Peyer's patch (tissue), 4 donors: ENCODE measurements around the gene SERINC3. TPM values are rescaled to one million over a fixed set of nuclear protein-coding genes. Genes with fewer than 3 reads are reported as not detected.

Source experiments
- DNase-seq, 3 donors: peaks; one replicate each; pipeline ENCODE4 v3.0.0-alpha.2; 2017 to 2019
- H3K27ac ChIP-seq, 4 donors: fragments of 200-600 bp; sonication (generic); one replicate each; pipeline ENCODE4 v1.5.1; 2016 to 2019
- H3K27me3 ChIP-seq, 2 donors: fragments of 200-600 bp; sonication (generic); one replicate each; pipeline ENCODE4 v1.5.1; 2019
- H3K36me3 ChIP-seq, 3 donors: fragments of 200-600 bp; sonication (generic); one replicate each; pipeline ENCODE4 v1.5.1; 2016 to 2019
- H3K4me1 ChIP-seq, 4 donors: fragments of 200-600 bp; sonication (generic); one replicate each; pipeline ENCODE4 v1.5.1; 2016 to 2019
- H3K4me3 ChIP-seq, 4 donors: fragments of 200-600 bp; sonication (generic); 1 replicate in 3 of 4; 2 replicates in 1 of 4; pipeline ENCODE4 v1.5.1; 2016 to 2019; ENCODE audit warnings: mild to moderate bottlenecking in 1 of 4
- H3K9me3 ChIP-seq, 4 donors: fragments of 200-600 bp; sonication (generic); one replicate each; pipeline ENCODE4 v1.5.1; 2016 to 2019; ENCODE audit warnings: mild to moderate bottlenecking in 1 of 4
- POLR2A ChIP-seq, 2 donors: fragments of 450-650 bp; IDR thresholded peaks; one replicate each; pipeline ENCODE4 v1.5.1; 2017; ENCODE audit warnings: antibody characterized with exemption in 2 of 2, mild to moderate bottlenecking in 2 of 2, moderate library complexity in 2 of 2
- total RNA-seq, 4 donors: library from RNA; depleted of rRNA; stranded (reverse); fragments of >200 nt; gene quantifications; one replicate each; pipeline ENCODE4 v1.1.0, GENCODE V29; 2016
- TF ChIP-seq, protein P1 (sequence below), 6 experiments: fragments of 450-650 bp in 4 of 6; fragments of 200-600 bp in 2 of 6; sonication (generic) in 1 of 6; IDR thresholded peaks; one replicate each; pipeline ENCODE4 v1.5.1; 2017 to 2019; ENCODE audit warnings: antibody characterized with exemption in 6 of 6, mild to moderate bottlenecking in 3 of 6, moderate library complexity in 1 of 6

The SERINC3 gene
- total RNA-seq, 4 donors from 2014 or later = 24.8 to 70.0 (median 54.2) TPM

DNA sequence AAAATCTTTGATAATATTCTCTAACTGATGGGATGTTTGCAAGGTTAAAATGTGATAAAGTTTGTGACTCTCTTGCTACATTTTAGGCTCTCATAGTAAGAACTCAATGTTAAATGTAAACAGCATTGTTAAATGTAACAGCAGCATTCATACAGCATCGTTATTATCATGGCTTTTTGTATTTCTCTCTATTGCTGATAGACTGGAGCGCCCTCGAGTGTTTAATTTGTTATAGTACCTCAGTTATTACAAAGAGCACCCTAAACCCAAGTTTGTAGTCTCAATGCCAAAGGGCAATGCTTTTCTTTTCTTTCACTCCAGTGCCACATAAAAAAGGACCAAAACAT lies 61.1 kb downstream of the SERINC3 start:
- no peaks in the 10 kb centered on the region for H3K9me3 ChIP-seq
- peak overlapping the region in 2 of 4 donors; percentile 62 to 78 for H3K27ac ChIP-seq
- peaks cover 0 to 28% (median 0%) of the 10 kb centered on the region in 4 donors for H3K4me1 ChIP-seq
- DNase-seq = no peak
- TF ChIP-seq, protein P1, sequence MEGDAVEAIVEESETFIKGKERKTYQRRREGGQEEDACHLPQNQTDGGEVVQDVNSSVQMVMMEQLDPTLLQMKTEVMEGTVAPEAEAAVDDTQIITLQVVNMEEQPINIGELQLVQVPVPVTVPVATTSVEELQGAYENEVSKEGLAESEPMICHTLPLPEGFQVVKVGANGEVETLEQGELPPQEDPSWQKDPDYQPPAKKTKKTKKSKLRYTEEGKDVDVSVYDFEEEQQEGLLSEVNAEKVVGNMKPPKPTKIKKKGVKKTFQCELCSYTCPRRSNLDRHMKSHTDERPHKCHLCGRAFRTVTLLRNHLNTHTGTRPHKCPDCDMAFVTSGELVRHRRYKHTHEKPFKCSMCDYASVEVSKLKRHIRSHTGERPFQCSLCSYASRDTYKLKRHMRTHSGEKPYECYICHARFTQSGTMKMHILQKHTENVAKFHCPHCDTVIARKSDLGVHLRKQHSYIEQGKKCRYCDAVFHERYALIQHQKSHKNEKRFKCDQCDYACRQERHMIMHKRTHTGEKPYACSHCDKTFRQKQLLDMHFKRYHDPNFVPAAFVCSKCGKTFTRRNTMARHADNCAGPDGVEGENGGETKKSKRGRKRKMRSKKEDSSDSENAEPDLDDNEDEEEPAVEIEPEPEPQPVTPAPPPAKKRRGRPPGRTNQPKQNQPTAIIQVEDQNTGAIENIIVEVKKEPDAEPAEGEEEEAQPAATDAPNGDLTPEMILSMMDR (IDR thresholded peaks at IDR 0.05) = peak in 4 of 6 experiments; percentile 33 to 92 (median 81)
- peak in 1 of 2 donors; percentile 4 for TF ChIP-seq POLR2A (IDR thresholded peaks at IDR 0.05)
- no peaks in the 10 kb centered on the region for H3K27me3 ChIP-seq
- no peak overlapping the region for H3K4me3 ChIP-seq
- H3K36me3 ChIP-seq = no peaks in the 10 kb centered on the region

DNA sequence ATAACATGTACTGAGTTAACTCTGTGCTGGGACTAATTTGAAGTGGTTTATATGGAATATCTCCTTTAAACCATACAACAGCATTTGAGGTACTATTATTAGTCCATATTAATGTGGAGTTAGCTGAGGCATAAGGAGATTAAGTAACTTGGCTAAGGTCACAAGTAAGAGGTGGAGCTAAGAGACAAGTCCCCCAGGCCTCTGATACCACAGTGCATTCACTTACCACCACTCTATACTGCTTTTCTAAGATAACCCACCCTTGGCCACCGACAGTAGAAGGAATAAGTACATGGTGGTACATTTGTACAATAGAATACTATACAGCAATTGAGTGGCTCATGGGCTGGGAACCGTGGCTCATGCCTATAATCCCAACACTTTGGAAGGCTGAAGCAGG lies 62.6 kb downstream of the SERINC3 start:
- Histone ChIP-seq H3K36me3 (no peaks in the 10 kb centered on the region), H3K27me3 (no peaks in the 10 kb centered on the region), H3K27ac (peak overlapping the region in 2 of 4 donors; percentile 53 to 76), H3K4me3 (no peak overlapping the region), H3K4me1 (peaks cover 0 to 28% (median 0%) of the 10 kb centered on the region in 4 donors), H3K9me3 (no peaks in the 10 kb centered on the region)
- no peak for DNase-seq
- TF ChIP-seq, protein P1 (IDR thresholded peaks at IDR 0.05) = no peak
- no peak for TF ChIP-seq POLR2A (IDR thresholded peaks at IDR 0.05)

DNA sequence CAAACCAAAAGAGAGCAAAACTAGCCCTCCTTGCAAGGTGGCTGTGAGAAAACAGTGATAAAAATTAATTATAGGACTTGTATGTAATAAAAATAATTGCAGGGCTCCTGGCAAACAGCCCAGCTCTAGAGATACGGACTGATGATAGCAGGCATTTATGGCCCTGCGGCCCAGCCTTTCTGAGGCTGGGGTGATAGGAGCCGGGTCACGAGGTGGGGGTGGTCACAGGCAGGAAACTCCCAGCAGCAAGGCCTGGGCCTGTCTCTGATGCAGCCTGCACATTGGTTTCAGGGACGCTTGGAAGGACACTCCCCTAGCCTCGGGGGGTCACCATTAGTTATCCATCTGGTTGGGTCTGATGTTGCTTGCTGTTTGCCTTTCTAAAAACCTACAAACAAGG lies 64.9 kb downstream of the SERINC3 start:
- no peaks in the 10 kb centered on the region for H3K27me3 ChIP-seq
- peak in 2 of 3 donors; percentile 89 to 90 for DNase-seq
- peak overlapping the region in 3 of 4 donors; percentile 44 to 80 (median 72) for H3K27ac ChIP-seq

DNA sequence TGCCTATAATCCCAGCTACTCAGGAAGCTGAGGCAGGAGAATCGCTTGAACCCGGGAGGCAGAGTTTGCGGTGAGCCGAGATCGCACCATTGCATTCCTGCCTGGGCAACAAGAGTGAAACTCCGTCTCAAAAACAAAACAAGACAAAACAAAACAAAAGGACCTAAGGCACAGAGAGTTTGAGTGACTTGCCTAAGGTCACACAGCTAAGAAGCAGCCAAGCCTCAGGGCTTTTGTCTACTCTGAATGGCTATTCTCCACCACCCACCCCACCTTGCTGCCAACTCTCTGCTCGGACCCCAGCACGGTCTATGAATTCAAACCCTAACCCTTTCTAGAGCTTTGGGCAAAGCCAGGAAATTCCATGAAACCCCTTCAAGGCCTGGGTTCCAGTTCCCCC lies 65.3 kb downstream of the SERINC3 start:
- no peaks in the 10 kb centered on the region for H3K36me3 ChIP-seq
- TF ChIP-seq, protein P1 (IDR thresholded peaks at IDR 0.05) = no peak
- TF ChIP-seq POLR2A (IDR thresholded peaks at IDR 0.05) = no peak
- H3K27ac ChIP-seq = peak overlapping the region in 2 of 4 donors; percentile 72 to 80
- no peak overlapping the region for H3K4me3 ChIP-seq
- DNase-seq = no peak
- H3K27me3 ChIP-seq = no peaks in the 10 kb centered on the region
- H3K4me1 ChIP-seq = peaks cover 0 to 21% (median 0%) of the 10 kb centered on the region in 4 donors
- no peaks in the 10 kb centered on the region for H3K9me3 ChIP-seq

More for the DNA sequence above, 64.9 kb downstream of the SERINC3 start:
- Histone ChIP-seq H3K9me3 (no peaks in the 10 kb centered on the region), H3K36me3 (no peaks in the 10 kb centered on the region), H3K4me1 (peaks cover 0 to 25% (median 0%) of the 10 kb centered on the region in 4 donors), H3K4me3 (no peak overlapping the region)
- TF ChIP-seq, protein P1 (IDR thresholded peaks at IDR 0.05) = no peak
- TF ChIP-seq POLR2A (IDR thresholded peaks at IDR 0.05) = peak in 1 of 2 donors; percentile 49

DNA sequence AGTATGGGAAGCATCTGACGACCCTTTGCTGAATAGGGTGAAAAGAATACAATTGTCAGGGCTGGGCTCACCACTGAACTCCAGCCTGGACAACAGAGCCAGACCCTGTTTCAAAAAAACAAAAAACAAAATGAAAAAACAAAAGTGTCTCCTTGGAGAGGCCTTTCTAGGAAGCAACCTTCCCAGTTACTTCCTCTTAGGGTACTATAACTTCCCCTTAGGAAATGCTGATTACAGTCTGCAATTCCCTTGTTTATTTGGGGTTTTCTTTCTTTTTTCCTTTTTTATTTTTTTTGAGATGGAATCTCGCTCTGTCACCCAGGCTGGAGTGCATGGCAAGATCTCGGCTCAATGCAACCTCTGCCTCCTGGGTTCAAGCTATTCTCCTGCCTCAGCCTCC lies 66.7 kb downstream of the SERINC3 start:
- H3K36me3 ChIP-seq = no peaks in the 10 kb centered on the region
- H3K4me1 ChIP-seq = peaks cover 0 to 14% (median 0%) of the 10 kb centered on the region in 4 donors
- H3K27ac ChIP-seq = no peak overlapping the region
- no peak for TF ChIP-seq POLR2A (IDR thresholded peaks at IDR 0.05)
- TF ChIP-seq, protein P1 (IDR thresholded peaks at IDR 0.05) = no peak
- no peak overlapping the region for H3K4me3 ChIP-seq
- DNase-seq = no peak
- no peaks in the 10 kb centered on the region for H3K9me3 ChIP-seq
- no peaks in the 10 kb centered on the region for H3K27me3 ChIP-seq
